Measurements from ENCODE around the gene ZNF555.
"Not testable (repeated sequence)": the region's sequence is repeated elsewhere in the genome, so short reads cannot be mapped to it uniquely, and the experiment has no call there.

ZNF555 gene

DNA sequence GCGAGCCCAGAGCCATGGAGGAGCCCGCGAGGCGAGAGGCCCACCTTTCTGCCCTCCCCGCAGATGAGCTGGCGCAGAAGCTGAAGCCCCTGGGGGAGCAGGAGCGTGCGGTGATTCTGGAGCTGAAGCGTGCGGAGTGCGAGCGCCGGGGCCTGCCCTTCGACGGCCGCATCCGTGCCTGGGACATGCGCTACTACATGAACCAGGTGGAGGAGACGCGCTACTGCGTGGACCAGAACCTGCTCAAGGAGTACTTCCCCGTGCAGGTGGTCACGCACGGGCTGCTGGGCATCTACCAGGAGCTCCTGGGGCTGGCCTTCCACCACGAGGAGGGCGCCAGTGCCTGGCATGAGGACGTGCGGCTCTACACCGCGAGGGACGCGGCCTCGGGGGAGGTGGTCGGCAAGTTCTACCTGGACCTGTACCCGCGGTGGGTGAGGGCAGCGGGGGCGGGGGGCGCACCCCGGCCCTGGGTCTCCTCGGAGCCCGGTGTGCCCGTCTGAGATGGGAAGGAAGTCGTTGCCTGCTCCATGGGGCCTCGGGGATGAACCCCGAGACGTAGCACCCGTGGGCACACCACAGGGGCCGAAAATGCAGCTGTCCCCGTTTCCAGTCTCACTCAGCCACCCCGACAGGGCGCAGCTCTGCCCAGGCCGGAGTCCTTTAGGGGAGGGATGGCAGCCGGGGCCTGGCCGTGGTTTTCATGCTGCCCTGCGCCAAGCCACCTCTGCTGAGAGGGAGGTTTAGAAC lies 33.7 kb upstream of the ZNF555 start:
- no peak for DNase-seq

DNA sequence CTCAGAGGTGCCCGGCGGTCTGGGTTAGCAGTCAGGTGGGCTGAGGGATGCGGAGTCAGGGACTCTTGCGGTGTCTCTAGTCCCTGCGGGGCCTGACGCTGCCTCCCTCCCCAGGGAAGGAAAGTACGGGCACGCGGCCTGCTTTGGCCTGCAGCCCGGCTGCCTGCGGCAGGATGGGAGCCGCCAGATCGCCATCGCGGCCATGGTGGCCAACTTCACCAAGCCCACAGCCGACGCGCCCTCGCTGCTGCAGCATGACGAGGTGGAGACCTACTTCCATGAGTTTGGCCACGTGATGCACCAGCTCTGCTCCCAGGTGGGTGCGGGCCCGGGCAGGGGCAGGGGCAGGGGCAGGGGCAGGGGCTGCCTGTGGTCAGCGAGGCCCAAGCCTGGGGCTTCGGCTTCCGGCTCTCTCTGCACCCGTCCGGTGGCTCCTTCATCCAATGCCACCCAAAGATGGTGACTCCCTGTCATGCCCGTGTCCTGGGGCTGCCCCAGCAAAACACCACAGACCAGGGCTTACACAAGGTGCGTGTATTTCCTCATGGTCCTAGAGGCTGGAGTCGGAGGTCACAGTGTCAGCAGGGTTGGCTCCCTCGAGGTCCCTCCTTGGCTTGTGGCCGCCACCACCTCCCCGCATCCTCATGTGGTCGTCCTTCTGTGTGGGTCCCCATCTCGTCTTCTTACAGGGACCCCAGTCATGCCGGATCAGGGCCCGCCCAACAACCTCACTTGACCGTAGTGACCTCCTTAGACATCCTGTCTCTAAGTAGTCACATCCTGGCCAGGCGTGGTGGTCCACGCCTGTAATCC lies 32.9 kb upstream of the ZNF555 start:
- DNase-seq, result no peak

DNA sequence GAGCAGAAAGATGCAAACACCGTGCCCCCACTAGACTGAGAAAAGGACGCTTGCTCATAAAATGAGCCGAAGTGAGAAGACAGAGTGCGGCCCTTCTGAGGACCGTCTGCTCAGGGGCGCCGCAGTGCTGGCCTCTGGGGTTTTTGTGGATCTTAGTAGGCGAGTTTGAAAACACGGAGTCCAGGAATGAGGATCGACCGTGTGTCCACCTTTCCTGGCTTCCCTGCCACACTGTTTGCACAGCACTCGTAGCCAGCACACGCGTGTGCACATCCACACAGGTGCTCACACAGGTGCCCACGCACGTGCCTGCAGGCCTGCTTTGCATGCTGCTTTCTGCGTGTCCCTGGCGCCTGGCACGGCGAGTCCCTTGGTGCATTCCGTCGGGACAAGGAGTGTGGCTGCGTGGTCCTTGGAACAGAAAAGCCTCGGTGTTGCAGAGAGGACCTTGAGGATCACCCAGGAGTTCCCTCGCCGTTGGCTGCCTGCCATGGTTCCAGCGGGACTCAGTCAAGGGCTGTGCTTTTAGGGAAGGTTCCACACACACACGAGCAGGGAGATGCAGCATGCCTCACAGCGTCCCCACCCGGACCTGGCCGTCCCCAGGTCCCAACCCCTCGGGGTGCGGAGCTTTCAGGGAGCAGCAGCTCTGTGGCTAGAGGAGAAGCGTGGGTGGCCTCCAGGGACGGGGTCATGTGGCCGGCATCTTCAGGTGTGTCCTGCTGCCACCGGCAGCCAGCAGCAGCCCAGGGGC lies 31.7 kb upstream of the ZNF555 start:
- no peak for DNase-seq

DNA sequence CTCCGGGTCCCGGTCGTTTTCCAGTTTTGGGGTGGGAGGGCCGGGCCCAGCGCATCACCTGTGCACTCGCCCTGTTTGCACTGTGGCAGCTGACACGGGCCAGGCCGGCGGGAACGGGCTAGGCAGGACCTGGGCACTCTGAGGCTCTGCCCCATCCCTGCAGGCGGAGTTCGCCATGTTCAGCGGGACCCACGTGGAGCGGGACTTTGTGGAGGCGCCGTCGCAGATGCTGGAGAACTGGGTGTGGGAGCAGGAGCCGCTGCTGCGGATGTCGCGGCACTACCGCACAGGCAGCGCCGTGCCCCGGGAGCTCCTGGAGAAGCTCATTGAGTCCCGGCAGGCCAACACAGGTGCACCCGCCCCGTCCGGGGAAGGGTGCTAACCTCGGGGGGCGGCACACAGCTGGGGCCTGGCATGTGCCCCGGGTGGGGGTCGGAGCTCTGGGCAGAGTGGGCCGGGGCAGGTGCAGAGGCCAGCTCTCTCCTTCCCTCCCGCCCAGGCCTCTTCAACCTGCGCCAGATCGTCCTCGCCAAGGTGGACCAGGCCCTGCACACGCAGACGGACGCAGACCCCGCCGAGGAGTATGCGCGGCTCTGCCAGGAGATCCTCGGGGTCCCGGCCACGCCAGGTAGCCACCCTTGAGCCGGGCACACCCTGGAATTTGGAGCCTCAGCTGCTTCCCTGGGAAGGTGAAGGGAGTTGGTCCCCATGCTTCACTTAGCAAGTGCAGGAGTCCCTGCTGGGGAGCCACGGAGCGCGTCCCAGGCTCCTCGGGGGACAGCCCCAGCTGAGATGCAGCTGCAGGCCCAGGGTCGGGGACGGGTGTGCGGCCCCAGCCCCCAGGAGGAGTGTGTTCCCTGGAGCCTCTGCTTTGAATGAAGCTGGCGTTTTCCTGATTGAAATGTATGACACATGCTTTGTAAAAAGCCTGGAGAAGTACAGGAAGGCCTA lies 30.9 kb upstream of the ZNF555 start:
- no peak for DNase-seq

DNA sequence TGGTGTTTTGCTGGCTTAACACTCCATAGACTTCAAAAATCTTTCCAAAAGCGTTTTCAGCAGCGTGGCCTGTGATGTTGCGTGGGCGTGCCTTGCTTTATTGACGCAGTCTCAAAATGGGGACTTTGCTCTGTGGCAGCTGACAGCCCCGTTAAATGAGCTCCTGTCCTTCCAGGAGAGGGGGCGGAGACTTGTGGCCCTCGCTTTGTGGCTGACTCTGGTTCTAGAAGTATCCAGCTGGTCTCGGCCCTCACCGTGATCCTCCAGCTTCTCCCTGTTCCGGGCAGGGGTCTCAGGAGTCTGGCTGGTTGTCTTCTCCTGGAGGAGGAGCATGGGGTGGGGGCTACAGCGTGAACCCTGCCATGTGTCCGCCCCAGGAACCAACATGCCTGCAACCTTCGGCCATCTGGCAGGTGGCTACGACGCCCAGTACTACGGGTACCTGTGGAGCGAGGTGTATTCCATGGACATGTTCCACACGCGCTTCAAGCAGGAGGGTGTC lies 30.0 kb upstream of the ZNF555 start:
- no peak for DNase-seq

DNA sequence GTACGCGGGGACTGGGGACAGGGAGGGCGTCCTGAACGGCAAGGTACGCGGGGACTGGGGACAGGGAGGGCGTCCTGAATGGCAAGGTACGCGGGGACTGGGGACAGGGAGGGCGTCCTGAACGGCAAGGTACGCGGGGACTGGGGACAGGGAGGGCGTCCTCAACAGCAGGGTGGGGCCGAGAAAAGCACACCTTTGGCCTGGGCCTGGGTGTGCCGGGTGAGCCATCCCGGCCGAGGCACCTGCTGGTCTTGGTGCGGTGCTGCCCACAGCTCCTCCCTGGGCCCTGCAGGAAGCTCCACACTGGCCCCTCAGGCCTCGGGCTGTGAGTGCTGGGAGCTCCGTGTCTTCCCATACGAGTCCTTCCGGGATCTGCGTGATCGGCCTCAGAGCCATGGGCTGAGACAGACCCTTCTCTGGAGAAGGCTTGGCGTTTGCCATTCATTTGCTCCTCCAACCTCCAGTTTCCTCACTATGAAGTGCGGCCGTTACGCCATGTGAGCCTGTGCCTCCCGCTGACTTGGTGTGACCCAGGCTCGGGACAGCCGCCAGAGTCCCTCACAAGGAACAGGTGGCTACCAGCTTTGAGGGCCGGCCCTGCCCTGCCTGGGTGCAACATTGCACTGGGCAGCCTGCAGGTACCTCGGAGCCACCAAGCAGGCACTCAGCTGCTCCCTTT lies 29.4 kb upstream of the ZNF555 start:
- no peak for DNase-seq

DNA sequence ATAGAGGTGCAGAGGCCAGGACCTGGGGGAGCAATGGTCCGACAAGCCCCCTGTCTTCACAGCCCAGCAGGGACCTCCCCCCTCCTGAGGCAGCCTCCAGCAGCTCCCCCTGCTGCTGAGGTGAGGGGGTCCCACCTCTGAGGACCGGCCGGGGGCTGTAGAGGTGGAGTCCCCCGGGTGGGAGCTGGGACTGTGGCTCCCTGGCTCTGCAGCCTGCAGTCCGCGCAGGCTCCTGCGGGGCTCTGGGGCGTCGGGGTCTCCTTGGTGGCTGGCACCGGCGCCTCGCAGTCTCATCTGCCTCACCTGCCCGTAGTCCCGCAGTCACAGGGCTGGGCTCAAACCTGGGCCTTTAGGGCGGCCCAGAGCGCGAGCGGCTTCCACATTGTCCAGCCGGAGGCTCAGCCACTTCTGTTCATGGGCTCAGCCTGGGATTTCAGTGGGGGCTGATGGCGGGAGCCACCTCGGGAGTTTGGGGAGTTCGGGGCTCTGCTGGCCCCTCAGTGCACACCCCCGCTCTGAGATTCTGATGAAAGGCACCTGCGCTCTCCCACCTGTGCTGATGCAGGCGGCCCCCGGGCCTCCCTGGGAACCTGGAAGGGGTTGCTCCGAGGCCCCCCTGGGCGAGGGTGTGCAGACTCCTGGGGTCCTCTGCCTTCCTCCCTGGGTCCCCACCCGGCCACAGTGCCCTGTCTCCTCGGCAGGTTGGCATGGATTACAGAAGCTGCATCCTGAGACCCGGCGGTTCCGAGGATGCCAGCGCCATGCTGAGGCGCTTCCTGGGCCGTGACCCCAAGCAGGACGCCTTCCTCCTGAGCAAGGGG lies 28.7 kb upstream of the ZNF555 start:
- no peak for DNase-seq

DNA sequence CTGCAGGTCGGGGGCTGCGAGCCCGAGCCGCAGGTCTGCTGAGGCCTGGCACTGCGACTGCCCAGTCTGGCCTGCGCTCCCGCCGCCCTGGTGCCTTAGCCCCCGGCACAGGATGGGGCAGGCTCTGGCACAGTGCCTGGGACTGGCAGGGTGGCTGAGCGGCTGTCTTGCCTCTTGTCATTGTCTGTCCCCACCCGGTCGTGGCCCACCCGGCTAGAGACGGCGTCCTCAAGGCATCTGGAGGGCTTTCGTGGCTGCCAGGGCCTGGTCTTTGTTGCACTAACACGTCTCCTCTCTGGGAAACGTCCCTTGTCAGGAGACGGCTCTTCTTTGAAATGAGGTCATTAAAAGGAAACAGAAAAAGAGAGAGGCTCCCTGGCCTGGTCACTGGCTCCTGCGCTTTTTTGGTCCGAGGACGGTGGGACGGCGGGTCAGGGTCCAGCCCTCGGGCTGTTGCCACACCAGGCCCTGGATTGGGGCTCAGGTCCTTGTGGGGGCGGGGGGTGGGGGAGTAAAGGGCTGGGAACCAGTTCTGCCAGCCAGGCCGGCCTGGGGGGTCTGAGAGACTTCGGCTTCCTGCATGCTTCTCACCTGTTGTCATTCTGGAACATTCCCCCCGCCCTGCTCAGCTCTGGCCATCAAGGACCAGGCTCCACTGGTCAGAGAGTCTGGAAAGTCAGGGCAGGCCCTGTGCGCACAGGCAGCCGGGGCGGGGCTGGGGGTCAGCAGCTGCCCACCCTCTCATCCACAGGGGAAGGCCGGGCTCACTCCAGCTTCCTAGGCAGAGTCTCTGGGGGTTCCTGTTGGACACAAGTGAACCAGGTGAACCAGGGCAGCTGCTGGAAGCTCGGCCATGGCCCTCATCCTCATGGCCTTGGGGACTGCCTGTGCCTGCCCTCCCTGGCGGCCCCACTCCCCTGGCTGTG lies 27.8 kb upstream of the ZNF555 start:
- DNase-seq, result no peak

DNA sequence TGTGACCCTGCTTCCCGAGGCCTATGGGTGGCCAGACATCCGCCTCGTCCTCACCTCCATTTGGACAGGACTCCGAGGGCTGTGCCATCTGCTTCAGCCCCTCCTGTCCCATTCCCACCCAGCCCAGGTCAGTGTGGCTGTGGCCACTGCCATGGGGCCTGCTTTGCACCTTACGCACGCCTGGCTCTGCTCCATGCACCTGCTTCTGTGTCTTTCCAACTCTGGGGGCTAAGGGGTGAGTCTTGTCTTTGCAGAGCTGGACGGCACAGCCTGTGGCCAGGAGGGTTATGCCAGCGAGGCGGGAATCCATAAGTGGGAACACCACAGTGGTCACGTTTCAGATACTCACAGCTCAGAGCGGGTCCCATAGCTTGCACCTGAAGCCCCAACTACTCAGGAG lies 26.8 kb upstream of the ZNF555 start:
- DNase-seq, result no peak

DNA sequence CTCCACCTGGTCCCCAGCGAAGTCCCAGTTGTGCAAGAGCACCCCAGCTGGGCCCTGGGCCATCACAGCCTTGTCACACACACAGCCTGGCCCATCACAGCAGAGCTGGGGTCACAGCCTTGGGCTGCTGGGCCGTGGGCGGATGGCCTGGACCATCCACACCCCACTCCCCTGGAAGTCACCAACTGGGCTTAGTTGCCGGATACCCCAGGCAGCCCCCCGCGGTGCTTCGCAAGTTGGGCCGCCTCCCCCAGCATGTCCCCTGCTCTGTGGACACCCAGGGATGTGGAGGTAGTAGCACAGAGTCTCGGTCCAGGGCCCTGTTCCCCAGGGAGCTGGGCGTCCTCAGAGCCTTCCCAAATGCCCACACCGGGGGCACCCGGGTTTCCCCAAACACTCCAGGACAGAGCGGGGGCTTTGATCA lies 26.1 kb upstream of the ZNF555 start:
- no peak for DNase-seq

DNA sequence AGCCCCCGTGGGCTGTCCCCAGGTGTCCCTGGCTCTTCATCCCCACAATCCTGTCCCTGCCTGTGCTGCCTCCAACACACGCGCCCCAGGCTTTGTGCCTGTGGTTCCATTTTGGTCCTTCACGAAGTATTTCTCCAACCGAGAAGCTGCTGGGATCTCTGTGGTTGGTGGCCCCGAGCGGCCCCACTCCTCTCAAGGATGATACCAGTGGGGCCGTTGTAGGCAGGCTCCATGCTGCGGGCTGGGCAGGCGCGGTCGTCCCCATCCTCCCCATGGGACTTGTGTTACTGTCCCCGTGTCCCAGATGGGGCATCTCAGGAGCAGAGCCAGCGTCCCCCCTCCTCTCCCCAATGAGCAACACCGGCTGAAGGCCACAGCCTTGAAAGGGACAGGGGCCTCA lies 25.4 kb upstream of the ZNF555 start:
- no peak for DNase-seq

DNA sequence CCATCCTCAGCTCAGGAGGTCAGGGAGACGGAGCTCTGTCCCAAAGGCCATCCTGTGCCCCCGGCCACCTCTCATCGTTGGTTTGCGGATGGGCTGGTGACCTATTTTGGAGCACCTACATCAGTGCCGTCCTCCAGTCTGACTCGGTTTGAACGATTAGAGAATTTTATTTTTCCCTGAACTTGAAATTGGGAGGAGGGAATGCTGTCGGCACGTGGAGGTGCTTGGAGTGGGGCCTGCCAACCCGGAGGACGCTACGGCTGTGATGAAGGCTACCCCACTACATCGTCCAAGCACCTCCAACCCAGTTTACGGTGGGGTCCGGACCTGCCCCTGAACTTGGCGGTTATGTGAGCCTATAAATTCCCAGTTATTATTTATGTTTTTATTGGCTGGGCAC lies 24.6 kb upstream of the ZNF555 start:
- no peak for DNase-seq

DNA sequence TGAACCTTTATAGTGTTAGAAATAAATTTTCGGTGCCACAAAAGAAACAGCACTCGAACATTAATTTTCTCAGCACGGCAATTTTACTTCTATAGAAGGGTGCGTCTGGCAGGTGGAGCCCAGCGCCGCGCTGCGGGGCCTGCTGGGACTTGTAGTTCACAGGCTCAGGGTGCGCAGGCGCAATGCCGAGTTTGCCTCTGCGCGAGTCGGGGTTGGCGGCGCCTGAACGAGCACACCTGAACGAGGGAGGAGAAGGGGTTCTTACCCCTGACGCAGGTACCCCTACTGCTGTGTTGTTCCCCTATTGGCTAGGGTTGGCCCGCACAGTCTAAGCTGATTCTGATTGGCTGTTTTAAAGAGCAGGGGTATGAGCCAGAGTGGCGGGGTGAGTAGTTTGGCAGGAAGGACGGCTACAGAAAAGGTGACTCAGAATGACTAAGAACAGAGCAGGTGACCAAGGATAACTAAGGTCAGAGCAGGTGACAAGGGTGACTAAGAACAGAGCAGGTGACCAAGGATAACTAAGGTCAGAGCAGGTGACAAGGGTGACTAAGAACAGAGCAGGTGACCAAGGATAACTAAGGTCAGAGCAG lies 23.9 kb upstream of the ZNF555 start:
- not testable (repeated sequence) for DNase-seq

DNA sequence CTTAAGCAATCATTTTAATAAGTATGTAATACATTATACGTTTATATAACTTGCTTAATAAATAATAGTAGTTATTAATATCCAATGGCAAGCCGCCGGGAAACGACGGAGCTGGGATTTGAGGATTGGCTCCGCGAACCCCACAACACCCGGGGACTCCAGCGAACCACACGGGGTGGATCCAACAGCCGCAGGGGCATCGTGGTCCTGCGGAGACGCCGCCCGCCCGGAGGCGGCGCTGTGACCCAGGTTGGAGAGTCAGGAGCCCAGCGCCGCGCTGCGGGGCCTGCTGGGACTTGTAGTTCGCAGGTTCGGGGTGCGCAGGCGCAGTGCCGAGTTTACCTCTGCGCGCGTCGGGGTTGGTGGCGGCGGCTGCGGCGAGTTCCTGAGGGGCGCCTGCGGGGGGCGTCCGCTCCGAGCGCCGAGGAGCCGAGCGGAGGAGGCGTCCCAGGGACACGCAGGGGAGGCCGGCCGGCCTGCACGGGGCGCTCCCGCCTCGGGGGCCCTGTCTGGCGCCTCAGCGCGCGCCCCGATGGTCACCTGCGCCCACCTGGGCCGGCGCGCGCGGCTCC lies 21.6 kb upstream of the ZNF555 start, which contains the start of gene ZNF554:
TSS of gene ZNF554 (plus strand) at position 329 of the 572 bp plus-strand sequence. CDS start at position 533, 204 bp downstream.
- DNase-seq, result peak; percentile 92 to 98

DNA sequence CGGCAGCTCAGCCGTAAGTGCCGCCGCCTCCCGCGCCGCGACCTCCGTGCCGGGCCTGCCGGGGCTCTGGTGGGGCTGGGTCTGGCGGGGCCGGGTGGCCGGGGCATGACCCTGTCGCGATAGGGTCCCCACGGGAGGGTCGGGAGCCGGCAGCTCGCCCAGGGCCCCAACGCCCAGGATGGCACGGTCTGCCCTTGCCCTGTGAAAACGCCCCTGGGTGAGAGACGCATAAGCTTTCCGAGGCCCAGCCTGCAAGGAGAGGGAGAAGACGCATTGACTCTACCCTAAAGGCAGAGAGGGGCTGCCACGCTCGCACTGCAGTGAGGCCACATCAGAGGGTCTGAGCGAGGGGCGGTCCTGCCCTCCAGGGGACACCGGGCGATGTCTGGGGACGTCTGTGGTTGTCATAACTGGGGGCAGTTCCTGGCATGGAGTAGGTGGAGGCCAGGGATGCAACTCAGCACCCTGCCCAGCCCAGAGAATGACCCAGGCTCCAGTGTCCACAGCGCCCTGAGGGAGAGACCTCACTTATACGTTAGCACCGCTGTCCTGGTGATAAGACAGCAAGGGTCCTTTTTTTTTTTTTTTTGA lies 21.1 kb upstream of the ZNF555 start:
- no peak for DNase-seq

DNA sequence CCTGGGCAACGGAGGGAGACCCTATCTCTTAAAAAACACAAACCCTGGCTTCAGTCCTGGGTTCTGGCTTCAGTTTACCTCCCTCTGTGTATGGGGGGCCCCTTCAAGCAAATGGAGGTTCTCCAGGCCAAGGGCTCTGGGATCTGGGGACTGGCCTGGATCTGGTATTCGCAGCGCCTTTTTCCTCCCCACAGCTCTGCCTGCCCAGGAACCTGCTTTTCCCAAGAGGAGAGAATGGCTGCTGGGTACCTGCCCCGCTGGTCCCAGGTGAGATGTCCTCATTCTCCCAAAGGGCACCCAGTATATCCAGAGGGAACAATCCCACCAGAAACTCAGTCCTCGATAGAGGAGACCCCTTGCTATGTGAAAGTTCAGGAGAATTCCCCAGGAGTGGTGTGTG lies 18.4 kb upstream of the ZNF555 start:
- no peak for DNase-seq

DNA sequence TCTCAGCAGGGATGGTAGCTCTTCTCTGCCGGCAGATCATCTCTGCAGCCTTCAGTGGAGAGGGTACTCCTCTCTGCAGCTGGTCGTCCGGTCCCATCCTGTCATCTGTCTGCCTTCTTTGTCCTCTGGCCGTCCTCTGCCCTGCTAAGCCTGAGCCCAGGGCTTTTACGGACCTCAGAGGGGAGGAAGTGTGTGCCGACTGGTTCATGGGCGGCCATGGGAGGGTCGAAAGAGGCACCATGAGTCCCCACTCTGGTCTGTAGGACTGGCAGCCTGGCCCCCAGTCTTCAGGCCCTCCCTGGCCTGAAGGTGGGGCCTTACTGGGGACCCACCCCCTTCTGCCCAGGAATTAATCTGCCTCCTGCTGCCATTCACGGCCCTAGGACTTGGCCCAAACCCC lies 17.6 kb upstream of the ZNF555 start:
- no peak for DNase-seq

DNA sequence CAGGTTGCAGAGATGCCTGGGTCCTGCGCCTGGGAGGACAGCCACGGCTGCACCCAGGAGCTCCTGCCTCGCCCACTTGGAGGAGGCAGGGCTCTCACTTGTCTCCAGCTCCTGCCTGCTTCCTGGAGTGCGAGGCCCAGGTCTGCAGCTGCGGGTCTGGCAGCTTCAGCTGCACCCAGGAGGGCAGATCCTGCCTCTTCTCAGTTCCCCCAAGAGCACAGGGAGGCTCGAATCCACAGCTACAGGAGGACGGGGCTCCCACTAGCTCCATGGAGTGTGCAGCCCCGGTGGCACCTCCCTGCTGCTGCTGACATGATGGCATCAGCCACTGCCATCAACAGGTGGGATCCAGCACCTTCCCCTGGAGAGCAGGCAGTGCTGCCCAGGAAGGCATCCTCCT lies 17.1 kb upstream of the ZNF555 start:
- DNase-seq, result no peak

All from NCI-H187 (cell line).